GDM1 (cell line): ENCODE measurements around the gene OIT3.
"Not testable (repeated sequence)": the region's sequence is repeated elsewhere in the genome, so short reads cannot be mapped to it uniquely, and the experiment has no call there.

Experiments
- DNase-seq: peaks from one replicate; lab custom pipeline; 2025; lab: John Stamatoyannopoulos, UW

OIT3 gene

DNA sequence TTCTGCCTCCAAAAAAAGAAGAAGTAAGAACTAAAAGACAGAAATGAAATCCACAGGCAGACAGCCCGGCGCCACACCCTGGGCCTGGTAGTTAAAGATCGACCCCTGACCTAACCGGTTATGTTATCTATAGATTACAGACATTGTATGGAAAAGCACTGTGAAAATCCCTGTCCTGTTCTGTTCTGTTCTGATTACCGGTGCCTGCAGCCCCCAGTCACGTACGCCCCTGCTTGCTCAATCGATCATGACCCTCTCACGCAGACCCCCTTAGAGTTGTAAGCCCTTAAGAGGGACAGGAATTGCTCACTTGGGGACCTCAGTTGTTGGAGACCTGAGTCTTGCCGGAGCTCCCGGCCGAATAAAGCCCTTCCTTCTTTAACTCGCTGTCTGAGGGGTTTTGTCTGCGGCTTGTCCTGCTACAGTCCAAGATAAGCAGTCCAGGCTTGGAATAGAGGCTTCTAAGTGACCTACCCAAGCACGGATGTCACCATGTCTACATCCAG, 10.5 kb downstream of the OIT3 start:
- not testable (repeated sequence) for DNase-seq

DNA sequence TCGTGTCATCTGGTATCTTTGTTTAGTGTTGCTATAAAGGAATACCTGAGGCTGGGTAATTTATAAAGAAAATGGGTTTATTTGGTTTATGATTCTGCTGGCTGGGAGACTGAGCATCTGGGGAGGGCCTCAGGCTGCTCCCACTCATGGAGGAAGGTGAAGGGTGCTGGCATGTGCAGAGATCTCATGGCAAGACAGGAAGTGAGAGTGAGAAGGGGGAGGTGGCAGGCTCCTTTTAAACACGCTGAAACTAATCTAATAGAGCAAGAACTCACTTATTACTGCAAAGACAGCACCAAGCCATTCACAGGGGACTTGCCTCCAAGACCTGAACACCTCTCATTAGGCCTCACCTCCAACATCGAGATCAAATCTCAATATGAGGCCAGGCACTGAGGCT, 11.3 kb downstream of the OIT3 start:
- DNase-seq = no peak

DNA sequence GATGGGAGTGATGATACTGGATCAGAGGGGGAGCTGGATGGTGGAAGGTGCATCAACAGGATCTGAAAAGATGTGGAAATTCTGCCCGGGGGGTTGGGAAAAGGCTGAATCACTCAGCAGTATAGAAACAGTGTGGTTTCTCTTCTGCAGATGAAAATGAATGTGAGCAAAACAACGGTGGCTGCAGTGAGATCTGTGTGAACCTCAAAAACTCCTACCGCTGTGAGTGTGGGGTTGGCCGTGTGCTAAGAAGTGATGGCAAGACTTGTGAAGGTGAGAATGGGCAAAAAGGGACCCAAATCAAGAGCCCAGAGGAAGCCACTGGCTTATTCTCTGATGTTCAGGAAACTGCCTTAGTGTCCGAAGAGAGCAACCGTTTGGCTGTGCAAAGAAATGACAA, 12.9 kb downstream of the OIT3 start:
- DNase-seq = no peak

DNA sequence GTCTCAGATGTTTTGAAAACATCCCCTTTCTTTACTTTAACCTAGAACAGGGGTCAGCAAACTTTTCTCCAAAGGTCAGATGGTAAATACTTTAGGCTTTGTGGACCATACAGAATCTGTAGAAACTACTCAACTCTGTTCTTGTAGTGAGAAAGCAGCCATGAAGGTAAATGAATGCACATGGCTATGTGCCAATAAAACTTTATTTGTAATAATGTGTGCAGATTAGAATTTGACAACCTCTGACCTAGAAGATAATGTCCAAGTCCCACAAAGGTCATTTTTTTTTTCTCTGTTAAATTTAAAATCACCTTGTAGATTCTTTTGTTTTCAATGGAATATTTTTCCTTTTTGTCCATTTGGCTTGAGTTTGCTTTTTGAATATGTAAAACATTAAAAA, 17.2 kb downstream of the OIT3 start:
- no peak for DNase-seq

GRCh38 chr10:72911758-72912157, 18.2 kb downstream of the OIT3 start:
- no peak for DNase-seq

- no peak for DNase-seq
Observed at GRCh38 chr10:72912736-72913135, 19.2 kb downstream of the OIT3 start.

DNA sequence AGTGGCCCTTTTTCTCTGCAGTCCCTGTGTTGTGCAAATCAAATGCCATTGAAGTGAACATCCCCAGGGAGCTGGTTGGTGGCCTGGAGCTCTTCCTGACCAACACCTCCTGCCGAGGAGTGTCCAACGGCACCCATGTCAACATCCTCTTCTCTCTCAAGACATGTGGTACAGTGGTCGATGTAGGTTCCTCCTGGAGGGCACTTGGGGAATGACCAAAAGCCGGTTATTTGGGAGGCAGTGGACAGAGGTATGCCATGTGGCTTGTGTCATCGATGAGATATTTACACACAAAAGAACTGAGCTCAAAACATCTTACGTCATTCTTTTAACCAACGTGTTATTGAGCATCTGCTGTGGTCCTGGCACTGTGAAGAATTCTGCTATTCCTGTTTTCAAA, 19.7 kb downstream of the OIT3 start:
- DNase-seq = no peak

DNA sequence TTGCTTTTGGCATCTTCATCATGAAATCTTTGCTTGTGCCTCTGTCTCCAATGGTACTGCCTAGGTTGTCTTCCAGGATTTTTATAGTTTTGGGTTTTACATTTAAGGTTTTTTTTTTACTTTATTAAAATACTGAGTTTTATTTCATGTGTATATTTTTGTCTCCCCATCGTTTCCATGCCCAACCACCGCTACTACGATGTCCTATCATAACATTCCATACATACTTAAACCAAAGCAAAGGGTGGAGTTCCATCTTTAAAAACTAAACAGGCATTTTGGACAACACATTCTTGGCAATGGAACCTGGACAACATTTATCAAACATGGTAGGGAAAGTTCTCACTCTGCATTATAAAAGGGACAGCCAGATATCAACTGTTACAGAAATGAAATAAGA, 23.7 kb downstream of the OIT3 start:
- not testable (repeated sequence) for DNase-seq

DNA sequence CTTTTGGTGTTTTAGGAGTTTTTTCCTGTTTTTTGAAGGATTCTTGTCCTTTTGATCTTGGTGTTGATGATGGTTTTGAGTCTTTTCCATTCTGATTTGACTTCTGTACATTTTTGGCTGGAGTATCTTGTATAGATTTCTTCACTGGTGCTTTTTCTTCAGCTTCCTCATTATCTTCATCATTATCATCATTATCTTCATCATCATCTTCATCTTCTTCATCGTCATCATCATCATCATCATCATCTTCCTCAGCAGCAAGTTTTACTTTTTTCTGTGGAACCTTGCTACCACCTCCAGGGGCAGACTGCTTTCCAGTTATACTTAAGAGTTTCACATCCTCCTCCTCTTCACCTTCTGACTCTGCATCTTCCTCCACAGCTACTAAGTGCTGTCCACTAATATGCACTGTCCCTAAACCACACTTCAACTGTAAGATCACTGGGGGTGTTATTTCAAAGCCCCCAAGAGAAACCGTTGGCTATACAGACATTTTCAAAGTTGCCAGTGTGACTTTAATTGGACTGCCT, 24.3 kb downstream of the OIT3 start:
- not testable (repeated sequence) for DNase-seq

- no peak for DNase-seq
Observed at GRCh38 chr10:72918352-72918751, 24.8 kb downstream of the OIT3 start.

DNA sequence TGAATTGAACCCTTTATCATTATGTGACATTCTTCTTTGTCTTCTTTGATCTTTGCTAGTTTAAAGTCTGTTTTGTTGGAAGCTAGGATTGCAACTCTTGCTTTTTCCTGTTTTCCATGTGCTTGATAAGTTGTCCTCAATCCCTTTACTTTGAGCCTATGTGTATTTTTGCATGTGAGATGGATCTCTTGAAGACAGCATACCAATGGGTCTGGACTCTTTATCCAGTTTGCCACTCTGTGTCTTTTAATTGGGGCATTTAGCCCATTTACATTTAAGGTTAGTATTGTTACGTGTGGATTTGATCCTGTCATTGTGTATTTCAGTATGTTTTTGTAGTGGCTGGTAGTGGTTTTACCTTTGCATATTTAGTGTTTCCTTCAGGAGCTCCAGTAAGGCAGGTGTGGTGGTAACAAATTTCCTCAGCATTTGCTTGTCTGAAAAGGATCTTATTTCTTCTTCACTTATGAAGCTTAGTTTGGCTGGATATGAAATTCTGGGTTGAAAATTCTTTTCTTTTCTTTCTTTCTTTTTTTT, 27.7 kb downstream of the OIT3 start:
- not testable (repeated sequence) for DNase-seq

DNA sequence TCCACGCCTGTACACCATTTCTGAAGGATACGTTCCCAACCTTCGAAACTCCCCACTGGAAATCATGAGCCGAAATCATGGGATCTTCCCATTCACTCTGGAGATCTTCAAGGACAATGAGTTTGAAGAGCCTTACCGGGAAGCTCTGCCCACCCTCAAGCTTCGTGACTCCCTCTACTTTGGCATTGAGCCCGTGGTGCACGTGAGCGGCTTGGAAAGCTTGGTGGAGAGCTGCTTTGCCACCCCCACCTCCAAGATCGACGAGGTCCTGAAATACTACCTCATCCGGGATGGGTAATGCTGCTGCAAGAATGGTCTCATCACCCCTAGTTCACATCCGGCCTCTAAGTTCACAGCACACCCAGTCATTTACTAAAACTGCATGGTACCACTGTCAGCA, 30.8 kb downstream of the OIT3 start:
- DNase-seq = no peak

DNA sequence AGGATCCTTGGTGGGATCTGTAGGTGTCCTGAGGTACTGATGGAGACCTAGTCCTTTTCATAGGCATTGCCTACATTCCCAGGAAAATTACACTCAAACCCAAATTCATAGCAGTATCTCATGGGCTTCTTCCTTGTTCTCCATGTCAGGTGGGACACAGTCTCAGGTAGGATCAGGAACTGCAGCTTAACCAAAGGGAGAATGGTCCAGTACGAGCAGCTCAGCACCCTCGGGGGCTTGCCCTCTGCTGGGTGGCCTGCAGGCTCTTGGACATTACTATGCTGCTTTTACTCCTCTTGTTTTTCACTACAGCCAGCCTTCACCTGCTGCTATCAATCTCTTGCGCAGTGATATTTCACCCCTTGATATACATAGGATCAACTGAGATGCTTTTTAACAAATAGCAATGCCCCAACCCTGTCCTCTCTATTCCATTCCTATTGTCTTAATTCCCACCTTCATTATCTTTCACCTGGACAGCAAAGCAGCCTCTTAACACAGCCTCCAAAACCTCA, 32.5 kb downstream of the OIT3 start:
- DNase-seq = no peak

DNA sequence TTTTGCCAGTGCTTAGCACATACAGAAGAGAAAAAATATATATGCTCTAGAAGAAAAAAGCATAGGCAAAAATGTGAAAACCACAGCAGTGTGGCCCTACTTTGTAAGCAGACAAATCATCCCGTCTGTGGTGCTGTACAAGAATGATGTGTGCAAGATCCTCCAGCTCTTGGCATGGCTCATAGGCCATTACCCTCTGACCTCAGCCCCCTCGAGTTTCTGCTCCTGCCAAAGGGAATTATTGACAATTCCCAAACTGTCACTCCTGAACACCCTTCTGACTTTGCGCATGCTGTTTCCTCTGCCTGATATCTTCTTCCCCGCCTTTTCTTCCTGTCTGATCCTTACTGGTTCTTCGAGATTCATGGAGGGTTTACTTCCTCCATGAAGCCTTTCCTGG, 33.9 kb downstream of the OIT3 start:
- no peak for DNase-seq

DNA sequence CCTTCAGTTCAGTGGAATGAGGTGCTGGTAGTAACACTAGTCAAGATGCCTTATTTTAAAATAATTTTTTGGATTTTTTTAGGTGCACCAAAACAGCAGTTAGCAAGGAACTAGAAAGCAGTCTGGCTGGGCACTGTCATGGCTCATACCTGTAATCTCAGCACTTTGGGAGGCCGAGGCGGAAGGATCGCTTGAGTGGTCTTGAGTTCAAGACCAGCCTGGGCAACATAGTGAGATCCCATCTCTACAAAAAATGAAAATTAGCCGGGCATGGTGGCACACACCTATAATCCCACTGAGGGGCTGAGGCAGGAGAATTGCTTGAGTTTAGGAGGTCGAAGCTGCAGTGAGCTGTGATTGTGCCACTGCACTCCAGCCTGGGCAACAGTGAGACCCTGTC, 35.3 kb downstream of the OIT3 start:
- no peak for DNase-seq

- no peak for DNase-seq
Observed at GRCh38 chr10:72930276-72930675, 36.7 kb downstream of the OIT3 start.

- DNase-seq = no peak
Observed at GRCh38 chr10:72932259-72933015, 38.9 kb downstream of the OIT3 start.

DNA sequence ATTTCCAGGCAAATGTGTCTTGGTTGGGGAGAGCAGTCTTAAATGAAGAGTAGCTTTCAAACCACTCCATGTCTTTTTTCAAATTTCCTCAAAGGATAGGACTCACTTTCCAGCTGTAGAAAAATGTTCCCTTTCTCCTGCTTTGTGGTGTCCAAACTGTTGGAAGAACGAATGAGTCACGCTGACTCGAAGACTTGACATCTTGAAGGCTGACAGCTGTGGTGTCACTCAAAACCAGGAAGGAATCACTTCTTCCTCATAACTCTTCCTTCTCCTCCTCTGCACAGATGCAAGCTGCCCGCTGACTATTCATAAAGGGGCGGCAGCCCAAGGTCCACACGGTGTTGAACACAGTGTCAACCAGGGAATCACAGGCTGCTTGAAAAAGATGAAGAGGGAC, 41.8 kb downstream of the OIT3 start:
- DNase-seq = no peak

DNA sequence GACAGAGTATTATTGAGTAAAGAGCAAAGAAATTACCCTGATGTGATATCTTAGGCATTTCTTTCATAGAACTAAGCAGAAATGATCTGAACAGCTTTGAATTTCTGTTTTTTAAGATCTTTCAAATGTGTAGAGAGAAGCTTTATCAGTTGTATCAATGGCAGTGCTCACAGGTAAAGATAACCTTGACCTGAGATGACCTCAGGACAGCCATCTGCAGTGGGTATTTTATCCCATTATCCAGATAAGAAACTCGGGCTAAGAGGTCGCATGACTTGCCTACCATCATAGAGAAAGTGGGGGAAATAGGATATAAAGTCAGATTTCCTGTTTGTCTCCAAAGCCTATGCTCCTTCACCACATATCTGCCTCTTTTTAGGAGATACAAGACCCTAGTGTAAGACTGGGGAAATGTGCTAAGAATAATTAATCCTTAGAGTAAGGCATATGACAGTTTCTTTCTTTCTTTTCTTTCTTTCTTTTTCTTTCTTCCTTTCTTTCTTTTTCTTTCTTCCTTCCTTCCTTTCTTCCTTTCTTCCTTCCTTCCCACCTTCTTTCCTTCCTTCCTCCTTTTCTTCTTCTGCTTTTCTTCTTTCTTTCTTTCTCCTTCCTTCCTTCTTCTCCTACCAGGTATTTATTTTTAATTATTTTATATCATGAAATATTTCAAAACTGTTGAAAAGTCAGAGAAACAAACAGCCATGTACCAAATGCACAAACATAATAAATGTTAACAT, 50.1 kb downstream of the OIT3 start:
- DNase-seq = no peak

GRCh38 chr10:72946963-72947362, 53.4 kb downstream of the OIT3 start:
- no peak for DNase-seq

- no peak for DNase-seq
Observed at GRCh38 chr10:72948762-72949161, 55.2 kb downstream of the OIT3 start.

DNA sequence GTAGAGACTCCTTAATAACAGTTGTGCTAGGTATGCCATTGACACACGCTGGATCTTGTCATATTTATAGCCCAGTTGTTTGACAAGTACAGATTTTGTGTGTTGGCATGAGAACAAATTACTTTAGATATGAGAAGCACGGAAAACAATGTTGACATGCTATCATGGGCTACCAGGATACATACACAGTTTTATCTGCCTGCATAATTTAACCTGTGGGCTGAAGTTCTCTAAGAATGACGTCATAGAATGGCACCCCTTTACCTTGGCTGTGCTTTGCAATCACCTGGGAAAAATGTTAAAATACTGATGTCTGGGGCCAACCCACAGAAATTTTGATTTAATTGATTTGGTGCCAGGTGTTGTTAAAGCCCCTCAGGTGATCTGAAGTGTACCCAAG, 58.2 kb downstream of the OIT3 start:
- no peak for DNase-seq

DNA sequence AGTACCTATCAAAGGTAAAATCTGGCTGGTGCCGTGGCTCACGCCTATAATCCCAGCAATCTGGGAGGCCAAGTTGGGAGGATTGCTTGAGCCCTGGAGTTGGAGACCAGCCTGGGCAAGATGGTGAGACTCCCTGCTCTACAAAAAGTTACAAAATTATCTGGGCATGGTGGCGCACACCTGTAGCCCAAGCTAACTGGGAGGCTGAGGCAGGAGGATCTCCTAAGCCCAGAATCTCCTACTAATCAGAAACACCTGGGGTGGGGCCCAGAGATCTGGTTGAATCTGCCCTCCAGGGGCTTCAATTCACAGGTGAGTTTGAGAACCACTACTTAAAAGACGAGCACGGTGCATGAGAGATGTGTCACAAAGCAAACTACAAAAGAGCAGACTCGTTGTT, 58.6 kb downstream of the OIT3 start:
- DNase-seq = no peak
